ENCODE results near the gene NGB.

The NGB gene

GRCh38 chr14:77316872-77317301 lies 45.9 kb upstream of the NGB start:
- no peak overlapping the region for H3K27ac ChIP-seq
- peaks cover 0 to 45% (median 10%) of the 10 kb centered on the region in 4 donors for H3K4me1 ChIP-seq
- no peaks in the 10 kb centered on the region for H3K9me3 ChIP-seq
- intact Hi-C loops (cut with DNase I; ENCODE audit: low total_unique reads) = loop anchor here (5.0 to 10.0 kb wide), 2 partner anchors 162 to 445 kb away; no protein-coding TSS in a partner anchor
- no peak overlapping the region for H3K4me3 ChIP-seq
- no peaks in the 10 kb centered on the region for H3K36me3 ChIP-seq
- DNase-seq = no peak
- no peaks in the 10 kb centered on the region for H3K27me3 ChIP-seq
- TF ChIP-seq CTCF (IDR thresholded peaks at IDR 0.05) = no peak

- TF ChIP-seq CTCF (IDR thresholded peaks at IDR 0.05) = no peak
- intact Hi-C loops (cut with DNase I; ENCODE audit: low total_unique reads) = loop anchor here (5.0 to 10.0 kb wide), 2 partner anchors 161 to 444 kb away; no protein-coding TSS in a partner anchor
- Histone ChIP-seq H3K9me3 (no peaks in the 10 kb centered on the region), H3K27me3 (no peaks in the 10 kb centered on the region), H3K4me1 (peaks cover 0 to 45% (median 10%) of the 10 kb centered on the region in 4 donors), H3K4me3 (no peak overlapping the region), H3K36me3 (no peaks in the 10 kb centered on the region), H3K27ac (no peak overlapping the region)
- DNase-seq = no peak
Measured at GRCh38 chr14:77316195-77316505, 45.1 kb upstream of the NGB start.

- Histone ChIP-seq H3K4me1 (peaks cover 0 to 43% (median 7%) of the 10 kb centered on the region in 4 donors), H3K27ac (no peak overlapping the region), H3K4me3 (no peak overlapping the region), H3K27me3 (no peaks in the 10 kb centered on the region), H3K9me3 (no peaks in the 10 kb centered on the region), H3K36me3 (no peaks in the 10 kb centered on the region)
- DNase-seq = no peak
- no peak for TF ChIP-seq CTCF (IDR thresholded peaks at IDR 0.05)
- intact Hi-C loops (cut with DNase I; ENCODE audit: low total_unique reads) = loop anchor here (5.0 to 10.0 kb wide), 2 partner anchors 160 to 442 kb away; no protein-coding TSS in a partner anchor
Measured at GRCh38 chr14:77314539-77315457, 43.8 kb upstream of the NGB start.

GRCh38 chr14:77314043-77314442 lies 43.0 kb upstream of the NGB start:
- H3K27me3 ChIP-seq = no peaks in the 10 kb centered on the region
- H3K27ac ChIP-seq = no peak overlapping the region
- intact Hi-C loops (cut with DNase I; ENCODE audit: low total_unique reads) = loop anchor here (10.0 kb wide), 1 partner anchor 159 kb away; no protein-coding TSS in a partner anchor
- TF ChIP-seq CTCF (IDR thresholded peaks at IDR 0.05) = no peak
- H3K4me3 ChIP-seq = no peak overlapping the region
- H3K4me1 ChIP-seq = peaks cover 0 to 35% (median 2%) of the 10 kb centered on the region in 4 donors
- DNase-seq = no peak
- no peaks in the 10 kb centered on the region for H3K9me3 ChIP-seq
- no peaks in the 10 kb centered on the region for H3K36me3 ChIP-seq

GRCh38 chr14:77313371-77313770 lies 42.4 kb upstream of the NGB start:
- Histone ChIP-seq H3K27me3 (no peaks in the 10 kb centered on the region), H3K9me3 (no peaks in the 10 kb centered on the region), H3K27ac (no peak overlapping the region), H3K36me3 (no peaks in the 10 kb centered on the region), H3K4me3 (no peak overlapping the region), H3K4me1 (peaks cover 0 to 34% (median 2%) of the 10 kb centered on the region in 4 donors)
- no peak for TF ChIP-seq CTCF (IDR thresholded peaks at IDR 0.05)
- no peak for DNase-seq
- intact Hi-C loops (cut with DNase I; ENCODE audit: low total_unique reads) = loop anchor here (10.0 kb wide), 1 partner anchor 159 kb away; no protein-coding TSS in a partner anchor

Data from tibial artery (tissue), 4 donors.